Karpas-422 (cell line): Measurements from ENCODE around the gene AGPAT4. TPM values are rescaled to one million over a fixed set of nuclear protein-coding genes. Genes with fewer than 3 reads are reported as not detected.
"Not testable (repeated sequence)": the region's sequence is repeated elsewhere in the genome, so short reads cannot be mapped to it uniquely, and the experiment has no call there.

Source experiments
- DNase-seq: peaks from one replicate; pipeline ENCODE4 v3.0.0-alpha.2; 2015
- H2AFZ ChIP-seq: fragments of 200-600 bp; sonication (generic); 2 replicates; pipeline ENCODE4 v1.6.1; 2014; ENCODE audit warnings: antibody characterized with exemption, low read length, mixed read lengths
- H3K27ac ChIP-seq: fragments of 200-600 bp; sonication (generic); 2 replicates; pipeline ENCODE4 v1.5.1; 2014; ENCODE audit warnings: mild to moderate bottlenecking, low read length, moderate library complexity
- H3K27me3 ChIP-seq: fragments of 200-600 bp; sonication (generic); 2 replicates; pipeline ENCODE4 v1.6.1; 2014; ENCODE audit warnings: low read length, mixed read lengths
- H3K36me3 ChIP-seq: fragments of 200-600 bp; sonication (generic); 2 replicates; pipeline ENCODE4 v1.6.1; 2014; ENCODE audit warnings: low read length, mixed read lengths; ENCODE audit not compliant: insufficient read depth
- H3K4me1 ChIP-seq: fragments of 200-600 bp; sonication (generic); 2 replicates; pipeline ENCODE4 v1.6.1; 2014; ENCODE audit warnings: mild to moderate bottlenecking, low read length, mixed read lengths
- H3K4me2 ChIP-seq: fragments of 200-600 bp; sonication (generic); 2 replicates; pipeline ENCODE4 v1.6.1; 2014; ENCODE audit warnings: low read length, low read depth, mild to moderate bottlenecking; ENCODE audit not compliant: poor library complexity, severe bottlenecking
- H3K4me3 ChIP-seq: fragments of 200-600 bp; sonication (generic); 2 replicates; pipeline ENCODE4 v1.5.1; 2014; ENCODE audit warnings: mild to moderate bottlenecking, antibody characterized with exemption, low read length, mixed read lengths
- H3K79me2 ChIP-seq: fragments of 200-600 bp; sonication (generic); 2 replicates; pipeline ENCODE4 v1.6.1; 2014; ENCODE audit warnings: mild to moderate bottlenecking, low read length, mixed read lengths
- H3K9ac ChIP-seq: fragments of 200-600 bp; sonication (generic); 2 replicates; pipeline ENCODE4 v1.6.0; 2014; ENCODE audit warnings: low read length
- H3K9me2 ChIP-seq: fragments of 200-600 bp; sonication (generic), shearing (Covaris generic); replicated peaks from 2 replicates; pipeline ENCODE4 v1.6.0; 2014; ENCODE audit warnings: mild to moderate bottlenecking, low read length, moderate library complexity; ENCODE audit not compliant: insufficient read depth
- H3K9me3 ChIP-seq: fragments of 300-700, 200-600 bp; sonication (generic); 2 replicates; pipeline ENCODE4 v1.6.1; 2014; ENCODE audit warnings: low read length, mixed read lengths
- H4K20me1 ChIP-seq: fragments of 200-600 bp; sonication (generic); 2 replicates; pipeline ENCODE4 v1.6.1; 2014; ENCODE audit warnings: mild to moderate bottlenecking, antibody characterized with exemption, low read length, low read depth; ENCODE audit not compliant: insufficient read depth
- total RNA-seq: library from RNA; depleted of rRNA; stranded (reverse); fragments of >200 nt; shearing (Covaris generic); gene quantifications from 2 replicates; pipeline ENCODE4 v1.2.3, GENCODE V29; 2014; ENCODE audit warnings: low replicate concordance

Gene AGPAT4
- total RNA-seq, 1 experiment from 2014 or later: 6.2 TPM

DNA sequence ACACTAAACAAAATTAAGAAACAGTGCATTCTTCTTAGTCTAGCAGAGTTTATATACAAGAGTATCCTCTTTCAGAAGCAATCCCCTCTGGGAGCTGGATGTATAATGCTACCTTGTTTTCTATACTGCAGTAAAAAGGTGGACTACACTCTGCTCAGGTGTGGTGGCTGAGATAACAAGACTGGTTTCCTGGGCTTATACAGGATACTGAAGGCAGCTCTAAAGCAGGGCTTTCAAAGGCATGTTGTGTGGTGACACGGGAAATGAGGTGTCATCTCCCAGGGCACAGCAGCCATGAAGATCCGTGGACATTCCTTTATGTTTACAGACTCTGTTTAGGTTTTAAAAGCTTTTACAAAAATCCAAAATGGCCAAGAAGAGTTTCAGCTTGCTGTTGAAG, 145.6 kb downstream of the AGPAT4 start:
- Histone ChIP-seq H3K79me2 (no peaks in the 10 kb centered on the region), H2AFZ (no peak overlapping the region), H3K27ac (no peak overlapping the region), H3K36me3 (no peaks in the 10 kb centered on the region; the same call in 1 of the 2 replicates), H3K9me2 (no peaks in the 10 kb centered on the region), H3K27me3 (no peaks in the 10 kb centered on the region), H3K9me3 (no peaks in the 10 kb centered on the region; the same call in 1 of the 2 replicates), H3K4me3 (no peak overlapping the region), H3K9ac (no peak overlapping the region), H3K4me2 (no peak overlapping the region), H3K4me1 (peaks cover 15% of the 10 kb centered on the region), H4K20me1 (no peaks in the 10 kb centered on the region)
- DNase-seq: no peak

DNA sequence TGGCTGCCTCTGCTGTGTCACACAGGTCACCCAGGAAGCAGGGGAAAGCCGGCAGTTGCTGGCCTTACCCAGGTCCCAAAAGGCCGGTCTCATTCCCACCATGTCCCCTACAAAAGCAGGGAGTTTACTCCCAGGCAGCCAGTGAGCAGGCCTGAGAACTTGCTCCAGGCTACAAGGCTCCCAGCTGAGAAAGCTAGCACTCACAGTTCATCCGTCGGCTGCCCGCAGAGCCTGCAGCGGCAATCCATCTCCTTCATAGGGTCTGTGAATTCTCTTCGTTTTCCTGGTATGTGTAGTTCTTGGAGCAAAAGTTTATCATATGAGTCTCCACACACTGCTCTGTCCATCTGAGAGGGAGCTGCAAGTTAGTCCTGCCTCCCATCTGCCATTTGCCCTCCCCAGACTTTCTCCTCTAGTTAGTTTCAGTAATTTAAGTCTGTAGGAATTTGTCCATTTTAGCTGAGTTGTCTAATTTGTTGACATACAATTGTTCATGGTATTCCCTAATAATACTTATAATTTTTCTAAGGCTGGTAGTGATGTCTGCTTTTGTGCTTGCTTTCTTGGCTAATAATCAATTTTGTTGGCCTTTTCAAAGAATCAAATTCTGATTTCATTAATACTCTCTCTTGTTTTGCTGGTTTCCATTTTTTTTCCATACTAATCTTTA, 146.7 kb downstream of the AGPAT4 start:
- Histone ChIP-seq H3K9me3 (no peaks in the 10 kb centered on the region; the same call in 1 of the 2 replicates), H3K27me3 (no peaks in the 10 kb centered on the region), H3K27ac (no peak overlapping the region), H2AFZ (no peak overlapping the region), H3K4me3 (no peak overlapping the region), H3K36me3 (no peaks in the 10 kb centered on the region; the same call in 1 of the 2 replicates), H3K4me2 (no peak overlapping the region), H4K20me1 (no peaks in the 10 kb centered on the region), H3K4me1 (peaks cover 15% of the 10 kb centered on the region), H3K9me2 (no peaks in the 10 kb centered on the region), H3K79me2 (no peaks in the 10 kb centered on the region), H3K9ac (no peak overlapping the region)
- DNase-seq: no peak

DNA sequence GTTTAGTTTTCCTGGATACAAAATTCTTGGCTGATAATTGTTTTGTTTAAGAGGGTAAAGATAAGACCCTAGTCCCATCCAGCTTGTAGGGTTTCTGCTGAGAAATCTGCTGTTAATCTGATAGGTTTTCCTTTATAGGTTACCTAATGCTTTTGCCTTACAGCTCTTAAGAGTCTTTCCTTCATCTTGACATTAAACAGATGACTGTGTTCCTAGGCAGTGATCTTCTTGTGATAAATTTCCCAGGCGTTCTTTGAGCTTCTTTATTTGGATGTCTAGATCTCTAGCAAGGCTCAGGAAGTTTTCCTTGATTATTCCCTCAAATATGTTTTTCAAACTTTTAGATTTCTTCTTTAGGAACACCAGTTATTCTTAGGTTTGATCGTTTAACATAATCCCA, 148.3 kb downstream of the AGPAT4 start:
- no peak overlapping the region for H3K4me2 ChIP-seq
- H3K4me1 ChIP-seq: peaks cover 2% of the 10 kb centered on the region
- H3K27ac ChIP-seq: no peak overlapping the region
- no peaks in the 10 kb centered on the region for H3K27me3 ChIP-seq
- H4K20me1 ChIP-seq: no peaks in the 10 kb centered on the region
- H3K9me2 ChIP-seq: no peaks in the 10 kb centered on the region
- no peak overlapping the region for H2AFZ ChIP-seq
- no peaks in the 10 kb centered on the region; the same call in 1 of the 2 replicates for H3K9me3 ChIP-seq
- no peak for DNase-seq
- peaks cover 1% of the 10 kb centered on the region for H3K36me3 ChIP-seq
- H3K4me3 ChIP-seq: no peak overlapping the region
- no peak overlapping the region for H3K9ac ChIP-seq
- H3K79me2 ChIP-seq: no peaks in the 10 kb centered on the region

DNA sequence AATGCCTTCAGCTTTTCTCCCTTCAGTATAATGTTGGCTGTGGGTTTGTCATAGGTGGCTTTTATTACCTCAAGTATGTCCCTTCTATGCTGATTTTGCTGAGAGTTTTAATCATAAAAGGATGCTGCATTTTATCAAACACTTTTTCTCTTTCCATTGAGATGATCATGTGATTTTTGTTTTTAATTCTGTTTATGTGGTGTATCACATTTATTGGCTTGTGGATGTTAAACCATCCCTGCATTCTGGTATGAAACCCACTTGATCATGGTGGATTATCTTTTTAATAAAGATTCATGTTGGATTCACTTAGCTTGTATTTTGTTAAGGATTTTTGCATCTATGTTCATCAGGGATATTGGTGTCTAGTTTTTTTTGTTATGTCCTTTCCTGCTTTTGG, 150.5 kb downstream of the AGPAT4 start:
- not testable (repeated sequence) for H2AFZ ChIP-seq, H3K4me2 ChIP-seq, DNase-seq

DNA sequence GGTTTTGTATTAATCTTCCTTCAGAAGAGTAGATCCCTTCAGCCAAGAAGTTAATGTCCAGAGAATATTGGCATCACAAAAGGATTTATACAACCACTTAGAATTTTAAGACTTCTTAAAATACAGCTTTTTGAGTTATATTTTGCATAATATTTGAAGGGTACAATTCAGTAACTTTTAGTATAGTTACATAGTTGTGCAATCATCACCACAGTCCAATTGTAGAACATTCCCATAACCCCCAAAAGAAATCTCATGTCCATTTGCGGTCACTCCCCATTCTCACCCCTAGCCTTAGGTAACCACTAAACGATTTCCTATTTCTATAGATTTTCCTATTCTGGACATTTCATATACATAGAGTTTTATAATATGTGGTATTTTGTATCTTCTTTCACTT, 155.9 kb downstream of the AGPAT4 start:
- Histone ChIP-seq H3K4me3 (no peak overlapping the region), H2AFZ (no peak overlapping the region), H3K9me2 (no peaks in the 10 kb centered on the region), H4K20me1 (no peaks in the 10 kb centered on the region), H3K4me2 (no peak overlapping the region), H3K27me3 (no peaks in the 10 kb centered on the region), H3K4me1 (no peaks in the 10 kb centered on the region), H3K36me3 (peaks cover 16% of the 10 kb centered on the region; the same call in 1 of the 2 replicates), H3K79me2 (no peaks in the 10 kb centered on the region), H3K9me3 (peaks cover 3% of the 10 kb centered on the region), H3K9ac (no peak overlapping the region), H3K27ac (no peak overlapping the region)
- DNase-seq: no peak

More for the DNA sequence above, 150.5 kb downstream of the AGPAT4 start:
- not testable (repeated sequence) for H3K9me3 ChIP-seq, H3K79me2 ChIP-seq, H3K9ac ChIP-seq, H4K20me1 ChIP-seq, H3K4me1 ChIP-seq, H3K36me3 ChIP-seq, H3K4me3 ChIP-seq, H3K27ac ChIP-seq, H3K9me2 ChIP-seq, H3K27me3 ChIP-seq

DNA sequence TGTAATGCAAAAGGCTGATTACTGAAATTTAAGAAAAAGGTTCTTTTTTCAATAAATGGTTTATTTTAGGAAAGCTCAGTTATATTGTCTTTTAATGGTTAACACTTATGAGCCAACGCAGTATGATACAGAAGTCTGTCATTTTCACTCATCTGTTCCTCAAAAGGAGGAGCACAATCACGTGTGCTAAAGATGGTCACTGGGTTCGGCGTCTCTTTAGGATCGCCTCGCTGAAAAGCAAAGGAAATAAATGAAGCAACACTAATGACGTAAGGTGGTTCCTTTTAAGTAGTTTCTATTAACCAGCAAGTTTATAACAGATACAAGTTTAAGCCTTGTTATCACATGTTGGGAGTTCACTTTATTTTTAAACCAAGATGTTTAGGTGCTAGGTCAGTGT, 156.6 kb downstream of the AGPAT4 start:
- Histone ChIP-seq H4K20me1 (no peaks in the 10 kb centered on the region), H3K4me3 (no peak overlapping the region), H3K27me3 (no peaks in the 10 kb centered on the region), H2AFZ (no peak overlapping the region), H3K36me3 (peaks cover 17% of the 10 kb centered on the region; the same call in 1 of the 2 replicates), H3K4me1 (no peaks in the 10 kb centered on the region), H3K9me2 (no peaks in the 10 kb centered on the region), H3K79me2 (no peaks in the 10 kb centered on the region), H3K9me3 (peaks cover 3% of the 10 kb centered on the region; the same call in 1 of the 2 replicates), H3K4me2 (no peak overlapping the region), H3K27ac (no peak overlapping the region), H3K9ac (no peak overlapping the region)
- no peak for DNase-seq

DNA sequence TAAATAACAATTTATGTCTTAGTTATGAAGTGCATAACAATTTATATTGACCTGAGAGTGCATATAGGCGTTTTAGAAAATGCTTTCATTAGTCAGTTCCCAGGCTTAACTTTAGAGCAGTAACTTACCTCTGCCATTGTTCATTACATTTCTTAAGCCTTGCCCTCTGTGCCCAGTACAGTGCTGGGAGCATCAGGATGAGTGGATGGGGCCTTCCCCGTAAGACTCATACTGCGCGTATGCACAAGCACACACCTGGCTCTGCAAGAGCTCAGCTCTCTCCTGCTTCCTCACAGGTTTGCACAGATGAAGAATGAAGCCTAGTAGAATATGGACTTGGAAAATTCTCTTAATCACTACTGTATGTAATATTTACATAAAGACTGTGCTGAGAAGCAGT, 157.3 kb downstream of the AGPAT4 start:
- Histone ChIP-seq H3K79me2 (no peaks in the 10 kb centered on the region), H3K9me3 (peaks cover 3% of the 10 kb centered on the region; the same call in 1 of the 2 replicates), H3K4me3 (no peak overlapping the region), H2AFZ (no peak overlapping the region), H3K27ac (no peak overlapping the region), H4K20me1 (no peaks in the 10 kb centered on the region), H3K27me3 (no peaks in the 10 kb centered on the region), H3K36me3 (peaks cover 17% of the 10 kb centered on the region; the same call in 1 of the 2 replicates), H3K9me2 (no peaks in the 10 kb centered on the region), H3K4me2 (no peak overlapping the region), H3K9ac (no peak overlapping the region), H3K4me1 (no peaks in the 10 kb centered on the region)
- DNase-seq: no peak

DNA sequence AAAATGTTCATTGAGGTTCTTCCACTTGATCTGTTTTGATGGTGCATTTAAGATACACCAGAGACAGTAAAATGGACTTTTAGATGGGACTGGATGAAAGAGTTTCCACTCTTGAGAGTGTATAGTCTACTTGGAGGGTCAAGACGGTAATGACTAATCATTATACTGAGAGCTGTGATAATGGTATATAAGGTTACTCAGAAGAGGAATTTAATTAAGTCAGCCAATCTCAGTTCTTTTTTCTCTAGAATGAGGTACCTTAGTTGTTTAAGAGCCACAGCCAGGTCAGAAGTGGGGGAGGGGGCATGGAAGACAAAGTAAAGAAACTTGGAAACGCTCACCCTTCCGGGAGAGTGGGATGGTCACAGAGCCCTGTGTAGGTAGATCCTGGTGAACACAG, 158.4 kb downstream of the AGPAT4 start:
- Histone ChIP-seq H3K4me1 (no peaks in the 10 kb centered on the region), H4K20me1 (no peaks in the 10 kb centered on the region), H3K4me2 (no peak overlapping the region), H3K9ac (no peak overlapping the region), H3K4me3 (no peak overlapping the region), H3K27me3 (no peaks in the 10 kb centered on the region), H2AFZ (no peak overlapping the region), H3K27ac (no peak overlapping the region), H3K79me2 (no peaks in the 10 kb centered on the region), H3K36me3 (peaks cover 15% of the 10 kb centered on the region; the same call in 1 of the 2 replicates), H3K9me2 (no peaks in the 10 kb centered on the region), H3K9me3 (peaks cover 3% of the 10 kb centered on the region; the same call in 1 of the 2 replicates)
- no peak for DNase-seq
